ENCODE data around the gene ISYNA1. TPM values are rescaled to one million over a fixed set of nuclear protein-coding genes. Genes with fewer than 3 reads are reported as not detected.

Gene ISYNA1
- total and polyA plus RNA-seq, 2 of the 13 experiments (the other 11 are each of a cell fraction or from before 2014, with no cell fraction given): 29.6 to 48.5 TPM

DNA sequence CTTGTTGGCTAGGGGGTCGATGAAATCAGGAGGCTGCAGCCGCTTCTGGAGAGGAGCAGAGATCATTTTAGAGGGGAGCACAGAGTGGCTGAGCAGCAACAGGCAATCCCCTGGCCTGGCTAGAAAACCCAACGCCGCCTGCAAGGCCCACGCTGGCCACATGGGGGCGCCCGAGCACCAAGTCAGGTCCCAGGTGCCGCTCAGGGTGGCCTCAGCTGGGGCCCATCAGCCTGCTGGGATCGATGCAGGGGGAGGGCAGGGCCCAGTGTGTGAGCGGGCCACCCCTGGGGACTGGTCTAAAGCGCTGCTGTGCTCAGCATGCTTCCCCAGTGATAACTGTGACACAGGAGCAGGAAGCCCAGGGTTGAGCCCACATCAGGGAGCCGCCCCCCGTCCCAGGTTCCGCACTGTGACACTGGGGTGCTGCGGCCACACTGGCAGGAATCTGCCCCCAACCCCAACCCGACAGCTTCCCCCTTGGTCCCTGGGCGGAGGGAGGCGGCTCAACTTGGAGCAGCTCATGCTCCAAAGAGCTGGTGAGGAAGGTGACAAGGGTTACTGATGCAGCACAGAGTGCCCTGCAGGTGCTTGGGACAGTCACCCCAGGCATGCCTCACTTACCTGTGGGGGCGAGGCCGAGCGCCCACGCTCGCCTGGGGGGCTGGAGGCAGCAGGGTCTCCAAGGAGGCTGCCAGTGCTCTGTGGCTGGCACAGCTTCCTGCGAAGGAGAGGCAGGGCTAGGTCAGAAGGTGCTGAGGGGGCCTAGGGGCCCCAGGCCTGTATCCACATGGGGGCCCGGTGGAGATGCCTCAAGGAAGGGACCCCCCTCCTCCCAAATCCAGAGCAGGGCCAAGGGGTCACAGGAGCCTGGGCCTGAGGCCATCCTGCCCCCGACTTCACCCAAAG lies 13.3 kb upstream of the ISYNA1 start (continued):
- TF ChIP-seq ZBTB21 (CRISPR knock-in tag; IDR thresholded peaks at IDR 0.05): no peak
- no peak for TF ChIP-seq ZNF256 (CRISPR knock-in tag; conservative IDR thresholded peaks at IDR 0.05)
- TF ChIP-seq ZFX (CRISPR knock-in tag; IDR thresholded peaks at IDR 0.05; ENCODE audit: low read depth): peak; percentile 62
- TF ChIP-seq, protein P1, sequence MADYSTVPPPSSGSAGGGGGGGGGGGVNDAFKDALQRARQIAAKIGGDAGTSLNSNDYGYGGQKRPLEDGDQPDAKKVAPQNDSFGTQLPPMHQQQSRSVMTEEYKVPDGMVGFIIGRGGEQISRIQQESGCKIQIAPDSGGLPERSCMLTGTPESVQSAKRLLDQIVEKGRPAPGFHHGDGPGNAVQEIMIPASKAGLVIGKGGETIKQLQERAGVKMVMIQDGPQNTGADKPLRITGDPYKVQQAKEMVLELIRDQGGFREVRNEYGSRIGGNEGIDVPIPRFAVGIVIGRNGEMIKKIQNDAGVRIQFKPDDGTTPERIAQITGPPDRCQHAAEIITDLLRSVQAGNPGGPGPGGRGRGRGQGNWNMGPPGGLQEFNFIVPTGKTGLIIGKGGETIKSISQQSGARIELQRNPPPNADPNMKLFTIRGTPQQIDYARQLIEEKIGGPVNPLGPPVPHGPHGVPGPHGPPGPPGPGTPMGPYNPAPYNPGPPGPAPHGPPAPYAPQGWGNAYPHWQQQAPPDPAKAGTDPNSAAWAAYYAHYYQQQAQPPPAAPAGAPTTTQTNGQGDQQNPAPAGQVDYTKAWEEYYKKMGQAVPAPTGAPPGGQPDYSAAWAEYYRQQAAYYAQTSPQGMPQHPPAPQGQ (CRISPR knock-in tag; IDR thresholded peaks at IDR 0.05; ENCODE audit: borderline replicate concordance): no peak
- 0 out of 2 replicates have a peak, but pooled peaks have one; percentile 15 for TF ChIP-seq ARID5B (CRISPR knock-in tag; IDR thresholded peaks at IDR 0.05)
- no peak for TF ChIP-seq ZNF10 (CRISPR knock-in tag; IDR thresholded peaks at IDR 0.05; ENCODE audit: borderline replicate concordance, low read depth)
- TF ChIP-seq, protein P2, sequence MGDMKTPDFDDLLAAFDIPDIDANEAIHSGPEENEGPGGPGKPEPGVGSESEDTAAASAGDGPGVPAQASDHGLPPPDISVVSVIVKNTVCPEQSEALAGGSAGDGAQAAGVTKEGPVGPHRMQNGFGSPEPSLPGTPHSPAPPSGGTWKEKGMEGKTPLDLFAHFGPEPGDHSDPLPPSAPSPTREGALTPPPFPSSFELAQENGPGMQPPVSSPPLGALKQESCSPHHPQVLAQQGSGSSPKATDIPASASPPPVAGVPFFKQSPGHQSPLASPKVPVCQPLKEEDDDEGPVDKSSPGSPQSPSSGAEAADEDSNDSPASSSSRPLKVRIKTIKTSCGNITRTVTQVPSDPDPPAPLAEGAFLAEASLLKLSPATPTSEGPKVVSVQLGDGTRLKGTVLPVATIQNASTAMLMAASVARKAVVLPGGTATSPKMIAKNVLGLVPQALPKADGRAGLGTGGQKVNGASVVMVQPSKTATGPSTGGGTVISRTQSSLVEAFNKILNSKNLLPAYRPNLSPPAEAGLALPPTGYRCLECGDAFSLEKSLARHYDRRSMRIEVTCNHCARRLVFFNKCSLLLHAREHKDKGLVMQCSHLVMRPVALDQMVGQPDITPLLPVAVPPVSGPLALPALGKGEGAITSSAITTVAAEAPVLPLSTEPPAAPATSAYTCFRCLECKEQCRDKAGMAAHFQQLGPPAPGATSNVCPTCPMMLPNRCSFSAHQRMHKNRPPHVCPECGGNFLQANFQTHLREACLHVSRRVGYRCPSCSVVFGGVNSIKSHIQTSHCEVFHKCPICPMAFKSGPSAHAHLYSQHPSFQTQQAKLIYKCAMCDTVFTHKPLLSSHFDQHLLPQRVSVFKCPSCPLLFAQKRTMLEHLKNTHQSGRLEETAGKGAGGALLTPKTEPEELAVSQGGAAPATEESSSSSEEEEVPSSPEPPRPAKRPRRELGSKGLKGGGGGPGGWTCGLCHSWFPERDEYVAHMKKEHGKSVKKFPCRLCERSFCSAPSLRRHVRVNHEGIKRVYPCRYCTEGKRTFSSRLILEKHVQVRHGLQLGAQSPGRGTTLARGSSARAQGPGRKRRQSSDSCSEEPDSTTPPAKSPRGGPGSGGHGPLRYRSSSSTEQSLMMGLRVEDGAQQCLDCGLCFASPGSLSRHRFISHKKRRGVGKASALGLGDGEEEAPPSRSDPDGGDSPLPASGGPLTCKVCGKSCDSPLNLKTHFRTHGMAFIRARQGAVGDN (CRISPR knock-in tag; IDR thresholded peaks at IDR 0.05): peak; percentile 87
- TF ChIP-seq, protein P3, sequence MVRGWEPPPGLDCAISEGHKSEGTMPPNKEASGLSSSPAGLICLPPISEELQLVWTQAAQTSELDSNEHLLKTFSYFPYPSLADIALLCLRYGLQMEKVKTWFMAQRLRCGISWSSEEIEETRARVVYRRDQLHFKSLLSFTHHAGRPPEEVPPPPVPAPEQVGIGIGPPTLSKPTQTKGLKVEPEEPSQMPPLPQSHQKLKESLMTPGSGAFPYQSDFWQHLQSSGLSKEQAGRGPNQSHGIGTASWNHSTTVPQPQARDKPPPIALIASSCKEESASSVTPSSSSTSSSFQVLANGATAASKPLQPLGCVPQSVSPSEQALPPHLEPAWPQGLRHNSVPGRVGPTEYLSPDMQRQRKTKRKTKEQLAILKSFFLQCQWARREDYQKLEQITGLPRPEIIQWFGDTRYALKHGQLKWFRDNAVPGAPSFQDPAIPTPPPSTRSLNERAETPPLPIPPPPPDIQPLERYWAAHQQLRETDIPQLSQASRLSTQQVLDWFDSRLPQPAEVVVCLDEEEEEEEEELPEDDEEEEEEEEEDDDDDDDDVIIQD (CRISPR knock-in tag; IDR thresholded peaks at IDR 0.05; ENCODE audit: low read depth): 0 out of 2 replicates have a peak, but pooled peaks have one; percentile 37
- TF ChIP-seq PAXIP1 (CRISPR knock-in tag; conservative IDR thresholded peaks at IDR 0.05): peak; percentile 42
- TF ChIP-seq SMAD3 (CRISPR knock-in tag; IDR thresholded peaks at IDR 0.05): peak; percentile 54; the same call in 1 of the 2 replicates
- TF ChIP-seq SALL2 (CRISPR knock-in tag; IDR thresholded peaks at IDR 0.05): peak; percentile 73; the same call in 1 of the 2 replicates
